Right atrium auricular region (tissue), 2 donors: Measurements from ENCODE around the gene MAPK6. TPM values are rescaled to one million over a fixed set of nuclear protein-coding genes. Genes with fewer than 3 reads are reported as not detected.

Experiments
- DNase-seq: peaks from one replicate; pipeline ENCODE4 v3.0.0-alpha.2; 2019; ENCODE audit warnings: low spot score
- H3K27ac ChIP-seq, 2 donors: fragments of 200-600 bp; sonication (generic); 1 replicate in 1 of 2; 2 replicates in 1 of 2; pipeline ENCODE4 v1.5.1; 2016 to 2019
- H3K27me3 ChIP-seq, 2 donors: fragments of 200-600 bp; sonication (generic); one replicate each; pipeline versions ENCODE4 v1.5.1 to v1.6.0; 2017 to 2019
- H3K36me3 ChIP-seq: fragments of 200-600 bp; sonication (generic); one replicate; pipeline ENCODE4 v1.5.1; 2016
- H3K4me1 ChIP-seq, 2 donors: fragments of 200-600 bp; sonication (generic); one replicate each; pipeline versions ENCODE4 v1.5.1 to v1.6.0; 2017 to 2019
- H3K4me3 ChIP-seq, 2 donors: fragments of 200-600 bp; sonication (generic); 1 replicate in 1 of 2; 2 replicates in 1 of 2; pipeline ENCODE4 v1.5.1; 2017 to 2019; ENCODE audit warnings: mild to moderate bottlenecking in 1 of 2, moderate library complexity in 1 of 2
- H3K9me3 ChIP-seq, 2 donors: fragments of 200-600 bp; sonication (generic); one replicate each; pipeline ENCODE4 v1.5.1; 2019
- total RNA-seq, 2 donors: library from RNA; depleted of rRNA; stranded (reverse); fragments of >200 nt; gene quantifications; one replicate each; pipeline ENCODE4 v1.1.0, GENCODE V29; 2016
- TF ChIP-seq, protein P1 (sequence below), 2 donors: fragments of 200-600 bp; sonication (generic); IDR thresholded peaks; one replicate each; pipeline ENCODE4 v1.5.1; 2019; ENCODE audit warnings: antibody characterized with exemption in 2 of 2

Gene MAPK6
- total RNA-seq, 2 donors from 2014 or later = 11.6 to 13.4 TPM

DNA sequence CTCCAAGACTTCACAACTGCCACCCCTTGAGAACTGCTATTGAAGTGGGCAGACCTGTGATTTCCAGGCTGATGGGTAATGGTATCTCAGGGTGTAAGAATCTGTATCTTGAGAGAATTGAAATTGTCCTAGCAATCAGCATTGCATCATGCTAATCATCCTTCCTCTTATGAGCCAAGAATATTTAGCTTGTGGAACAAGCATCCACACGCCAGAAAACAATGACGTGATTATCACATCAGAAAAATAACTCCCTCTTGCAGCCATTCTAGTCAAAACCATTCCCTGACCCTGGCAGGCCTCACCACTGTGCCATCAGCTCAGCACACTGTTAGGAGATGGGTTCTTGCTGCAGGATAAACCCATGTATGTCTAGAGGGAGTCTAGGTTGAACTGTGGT, 86.8 kb downstream of the MAPK6 start:
- DNase-seq = no peak
- Histone ChIP-seq H3K36me3 (no peaks in the 10 kb centered on the region), H3K4me1 (peaks cover 0 to 7% of the 10 kb centered on the region in 2 donors), H3K4me3 (no peak overlapping the region), H3K27me3 (no peaks in the 10 kb centered on the region), H3K27ac (no peak overlapping the region), H3K9me3 (no peaks in the 10 kb centered on the region)
- TF ChIP-seq, protein P1, sequence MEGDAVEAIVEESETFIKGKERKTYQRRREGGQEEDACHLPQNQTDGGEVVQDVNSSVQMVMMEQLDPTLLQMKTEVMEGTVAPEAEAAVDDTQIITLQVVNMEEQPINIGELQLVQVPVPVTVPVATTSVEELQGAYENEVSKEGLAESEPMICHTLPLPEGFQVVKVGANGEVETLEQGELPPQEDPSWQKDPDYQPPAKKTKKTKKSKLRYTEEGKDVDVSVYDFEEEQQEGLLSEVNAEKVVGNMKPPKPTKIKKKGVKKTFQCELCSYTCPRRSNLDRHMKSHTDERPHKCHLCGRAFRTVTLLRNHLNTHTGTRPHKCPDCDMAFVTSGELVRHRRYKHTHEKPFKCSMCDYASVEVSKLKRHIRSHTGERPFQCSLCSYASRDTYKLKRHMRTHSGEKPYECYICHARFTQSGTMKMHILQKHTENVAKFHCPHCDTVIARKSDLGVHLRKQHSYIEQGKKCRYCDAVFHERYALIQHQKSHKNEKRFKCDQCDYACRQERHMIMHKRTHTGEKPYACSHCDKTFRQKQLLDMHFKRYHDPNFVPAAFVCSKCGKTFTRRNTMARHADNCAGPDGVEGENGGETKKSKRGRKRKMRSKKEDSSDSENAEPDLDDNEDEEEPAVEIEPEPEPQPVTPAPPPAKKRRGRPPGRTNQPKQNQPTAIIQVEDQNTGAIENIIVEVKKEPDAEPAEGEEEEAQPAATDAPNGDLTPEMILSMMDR (IDR thresholded peaks at IDR 0.05) = no peak

DNA sequence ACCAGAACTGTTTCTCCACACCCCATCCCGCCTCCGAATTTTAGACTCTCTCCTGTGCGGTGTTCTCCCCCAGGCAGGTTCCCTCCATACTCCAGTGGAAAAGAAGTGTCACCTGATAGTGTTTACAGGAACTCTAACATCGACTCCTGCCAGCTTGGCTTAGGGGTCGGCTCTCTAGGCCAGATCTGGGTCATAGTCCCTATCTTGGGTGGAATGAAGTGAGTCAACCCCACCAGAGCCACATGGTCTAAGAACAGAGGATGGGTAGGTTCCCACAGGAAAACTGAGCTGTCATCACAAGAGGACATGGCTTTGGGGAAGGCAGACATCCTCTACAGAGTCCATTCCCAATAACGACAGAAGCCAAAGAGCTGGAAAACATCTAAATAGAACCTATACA, 87.6 kb downstream of the MAPK6 start:
- TF ChIP-seq, protein P1 (IDR thresholded peaks at IDR 0.05) = no peak
- no peaks in the 10 kb centered on the region for H3K36me3 ChIP-seq

DNA sequence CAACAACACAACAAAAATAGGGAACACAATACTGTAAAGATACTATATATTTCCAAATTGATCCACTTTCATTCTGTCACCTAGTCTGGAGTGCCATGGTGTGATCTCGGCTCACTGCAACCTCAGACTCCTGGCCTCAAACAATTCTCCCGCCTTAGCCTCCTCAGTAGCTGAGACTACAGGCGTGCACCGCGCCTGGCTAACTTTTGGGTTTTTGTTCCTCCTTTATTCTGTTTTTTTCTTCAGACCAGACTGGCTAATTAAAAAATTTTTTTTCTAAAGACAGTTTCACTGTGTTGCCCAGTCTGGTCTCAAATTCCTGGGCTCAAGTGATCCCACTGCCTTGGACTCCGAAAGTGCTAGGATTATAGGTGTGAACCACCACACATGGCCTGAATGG, 88.2 kb downstream of the MAPK6 start:
- peaks cover 0 to 14% of the 10 kb centered on the region in 2 donors for H3K4me1 ChIP-seq
- H3K9me3 ChIP-seq = no peaks in the 10 kb centered on the region
- H3K27me3 ChIP-seq = no peaks in the 10 kb centered on the region
- TF ChIP-seq, protein P1 (IDR thresholded peaks at IDR 0.05) = no peak
- no peaks in the 10 kb centered on the region for H3K36me3 ChIP-seq
- DNase-seq = no peak
- no peak overlapping the region for H3K4me3 ChIP-seq
- no peak overlapping the region for H3K27ac ChIP-seq

More for the DNA sequence above, 87.6 kb downstream of the MAPK6 start:
- Histone ChIP-seq H3K27me3 (no peaks in the 10 kb centered on the region), H3K27ac (no peak overlapping the region), H3K9me3 (no peaks in the 10 kb centered on the region), H3K4me1 (peaks cover 0 to 8% of the 10 kb centered on the region in 2 donors), H3K4me3 (no peak overlapping the region)
- DNase-seq = no peak

DNA sequence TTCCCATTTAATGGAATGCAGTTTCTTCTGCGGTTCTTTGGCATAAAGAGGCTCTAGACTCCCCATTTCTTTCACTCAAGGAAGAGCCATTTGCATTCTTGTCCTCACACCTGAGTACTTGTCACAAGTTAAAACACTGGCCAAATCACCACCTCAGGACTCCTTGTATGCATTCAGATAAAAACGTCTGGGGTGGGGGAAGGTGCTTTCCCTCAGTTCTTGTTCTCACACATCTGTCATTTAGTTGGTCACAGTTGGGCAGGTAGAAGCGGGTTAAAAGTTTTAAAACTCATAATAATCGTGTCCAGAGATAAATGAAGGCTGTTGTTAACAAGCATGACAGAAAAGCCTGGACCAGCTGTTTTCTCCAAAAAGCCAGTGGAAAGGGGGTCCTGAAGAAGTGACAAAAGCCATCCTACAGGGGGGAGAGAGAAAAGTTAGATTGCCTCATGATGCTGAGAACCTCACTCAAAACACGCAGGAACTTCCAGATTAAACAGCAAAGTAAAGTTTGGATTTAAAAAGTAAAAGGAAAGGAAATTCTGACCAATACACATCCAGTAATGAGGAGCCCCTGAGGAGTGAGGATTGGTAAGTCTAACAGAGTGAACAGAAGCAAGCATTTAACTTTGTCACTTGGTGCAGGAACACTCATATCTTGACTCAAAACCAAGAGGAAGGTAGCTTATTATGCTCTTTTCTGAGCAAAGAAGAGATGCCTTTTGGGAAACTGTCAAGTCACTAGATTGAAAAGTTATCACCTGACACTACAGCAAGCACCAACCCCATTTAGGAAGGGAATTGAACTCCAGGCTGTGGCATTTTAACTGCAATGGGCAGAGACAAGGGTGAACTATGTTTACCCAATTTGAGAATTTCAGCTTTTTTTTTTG, 90.8 kb downstream of the MAPK6 start:
- Histone ChIP-seq H3K4me3 (no peak overlapping the region), H3K4me1 (peaks cover 0 to 12% of the 10 kb centered on the region in 2 donors), H3K27ac (no peak overlapping the region), H3K27me3 (no peaks in the 10 kb centered on the region), H3K36me3 (no peaks in the 10 kb centered on the region), H3K9me3 (no peaks in the 10 kb centered on the region)
- no peak for DNase-seq
- TF ChIP-seq, protein P1 (IDR thresholded peaks at IDR 0.05) = no peak

GRCh38 chr15:52111517-52112202, 92.6 kb downstream of the MAPK6 start:
- H3K4me1 ChIP-seq = peaks cover 0 to 12% of the 10 kb centered on the region in 2 donors
- H3K4me3 ChIP-seq = peak overlapping the region; percentile 24 to 41
- no peaks in the 10 kb centered on the region for H3K27me3 ChIP-seq
- no peaks in the 10 kb centered on the region for H3K36me3 ChIP-seq
- no peak overlapping the region for H3K27ac ChIP-seq
- TF ChIP-seq, protein P1 (IDR thresholded peaks at IDR 0.05) = no peak
- DNase-seq = no peak
- no peaks in the 10 kb centered on the region for H3K9me3 ChIP-seq
